HG03135 (cell line): ENCODE results near the gene NSG2.

Source experiments
- ATAC-seq: cut with Tn5 transposase; IDR thresholded peaks from one replicate; pipeline ENCODE4 v1.9.1; 2021; ENCODE audit warnings: mild to moderate bottlenecking, moderate library complexity; ENCODE audit not compliant: unreplicated experiment

NSG2 gene

DNA sequence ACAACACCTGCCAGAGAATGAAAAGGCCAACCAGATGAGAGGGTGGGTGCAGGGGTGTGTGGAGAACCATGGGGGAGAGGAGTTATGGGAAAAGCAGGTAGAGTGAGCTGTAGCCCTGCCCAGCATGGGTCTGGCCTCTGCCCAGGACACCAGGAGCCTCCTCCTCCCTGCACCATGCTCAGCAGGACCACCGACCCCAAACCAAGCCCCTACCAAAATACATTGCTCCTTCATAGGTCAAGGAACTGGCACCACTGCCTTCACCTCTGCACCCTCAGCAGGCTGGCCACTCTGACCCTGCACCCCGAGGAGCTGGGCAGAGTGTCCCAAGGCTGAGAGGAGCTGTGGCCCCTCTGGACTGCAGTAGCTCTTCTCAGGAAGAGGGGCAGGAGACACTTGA lies 102.0 kb downstream of the NSG2 start:
- ATAC-seq: no peak

GRCh38 chr5:174148721-174149120 lies 103.2 kb downstream of the NSG2 start:
- ATAC-seq: no peak

- no peak for ATAC-seq
These were observed 103.9 kb downstream of the NSG2 start for GRCh38 chr5:174149426-174149825.

- no peak for ATAC-seq
These were observed 104.5 kb downstream of the NSG2 start for GRCh38 chr5:174149989-174150388.

DNA sequence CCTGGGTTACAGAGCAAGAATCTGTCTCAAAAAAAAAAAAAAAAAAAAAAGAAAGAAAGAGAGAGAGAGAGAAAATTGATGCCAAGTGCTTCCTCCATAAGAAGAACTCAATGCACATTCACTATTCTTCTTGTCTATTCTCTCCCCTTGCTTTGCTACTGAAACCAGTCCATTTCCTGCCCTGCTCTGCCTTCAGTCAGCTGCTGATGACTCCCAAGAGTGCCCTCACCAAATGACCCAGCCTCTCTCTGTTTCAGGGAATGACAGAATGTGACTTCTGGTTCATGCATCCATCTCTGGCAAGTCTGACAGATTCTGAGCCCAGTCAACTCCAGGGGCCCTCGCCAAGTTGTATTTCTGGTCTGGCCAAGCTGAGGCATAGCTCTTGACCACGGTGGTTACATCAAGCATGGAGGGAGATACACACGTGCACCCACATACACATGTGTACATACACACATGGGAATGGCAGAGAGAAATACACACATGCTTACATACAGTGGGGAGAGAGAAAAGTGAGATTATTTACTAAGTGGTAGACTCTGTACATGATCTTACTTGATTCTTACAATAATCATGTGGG lies 106.2 kb downstream of the NSG2 start:
- no peak for ATAC-seq

GRCh38 chr5:174154559-174154958 lies 109.1 kb downstream of the NSG2 start:
- ATAC-seq: no peak

DNA sequence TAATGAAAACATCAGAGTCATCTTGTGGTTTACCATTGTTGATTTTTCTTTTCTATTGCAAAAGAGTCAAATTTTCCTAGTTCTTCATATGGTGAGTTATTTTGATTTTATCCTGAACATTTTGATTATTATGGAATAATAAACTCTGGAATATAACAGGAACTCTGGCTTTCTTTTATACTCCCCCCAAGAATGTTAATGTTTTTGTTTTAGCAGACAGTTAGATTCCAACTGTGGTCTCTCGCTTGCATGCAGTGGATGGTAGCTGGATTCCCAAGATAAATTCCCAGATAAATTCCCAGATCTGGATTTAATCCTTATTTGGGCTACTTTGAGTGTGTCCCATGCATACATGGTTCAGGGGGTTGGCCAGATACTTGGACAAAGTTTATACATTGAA lies 109.8 kb downstream of the NSG2 start:
- no peak for ATAC-seq

- ATAC-seq: no peak
These were observed 110.2 kb downstream of the NSG2 start for GRCh38 chr5:174155706-174156105.

DNA sequence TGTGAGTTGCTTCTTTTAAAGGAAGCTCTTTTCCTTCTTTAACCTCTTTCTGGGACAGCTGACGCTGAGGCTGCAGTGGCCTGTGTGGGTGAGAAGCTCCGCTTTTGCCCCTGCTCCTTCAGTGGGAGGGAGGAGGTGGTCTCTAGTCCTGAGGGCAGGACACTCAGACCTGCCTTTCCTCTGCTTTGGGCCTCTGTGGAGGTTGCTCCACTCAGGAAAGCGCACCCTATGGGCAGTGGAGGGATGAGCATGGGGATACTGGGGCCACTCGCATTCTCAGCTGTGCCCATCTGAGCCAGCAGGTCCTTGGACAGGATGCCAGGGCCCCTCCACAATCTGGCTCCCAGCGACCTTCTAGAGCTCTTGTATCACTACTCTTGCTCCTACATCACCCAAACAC lies 111.5 kb downstream of the NSG2 start:
- ATAC-seq: no peak
